HEK293 (cell line): ENCODE measurements around the gene ZNF705A.

Source experiments
- ZBTB17 ChIP-seq: fragments of 450-650 bp; formaldehyde crosslinking; IDR thresholded peaks from 2 replicates; pipeline ENCODE4 v1.5.1; 2016; ENCODE audit warnings: missing biosample characterization, missing genetic modification characterization
- ZBTB7A ChIP-seq: fragments of 450-650 bp; formaldehyde crosslinking; IDR thresholded peaks from 2 replicates; pipeline ENCODE4 v1.5.1; 2016; ENCODE audit warnings: low read depth, missing biosample characterization, missing genetic modification characterization
- ZNF274 ChIP-seq, 2 experiments: fragments of 200-500 bp in 1 of 2; fragments of 450-650 bp in 1 of 2; sonication (Bioruptor generic) in 1 of 2; formaldehyde crosslinking in 1 of 2; IDR thresholded peaks; 2 replicates each; pipeline versions ENCODE4 v1.5.1 to v1.6.1; 2014 to 2016; ENCODE audit warnings: borderline replicate concordance in 1 of 2, inconsistent platforms in 1 of 2, low read length in 1 of 2, missing biosample characterization in 1 of 2, missing genetic modification characterization in 1 of 2
- ZNF776 ChIP-seq: fragments of 450-650 bp; formaldehyde crosslinking; IDR thresholded peaks from 2 replicates; pipeline ENCODE4 v1.5.0; 2017; ENCODE audit warnings: missing biosample characterization, missing genetic modification characterization, borderline replicate concordance

DNA sequence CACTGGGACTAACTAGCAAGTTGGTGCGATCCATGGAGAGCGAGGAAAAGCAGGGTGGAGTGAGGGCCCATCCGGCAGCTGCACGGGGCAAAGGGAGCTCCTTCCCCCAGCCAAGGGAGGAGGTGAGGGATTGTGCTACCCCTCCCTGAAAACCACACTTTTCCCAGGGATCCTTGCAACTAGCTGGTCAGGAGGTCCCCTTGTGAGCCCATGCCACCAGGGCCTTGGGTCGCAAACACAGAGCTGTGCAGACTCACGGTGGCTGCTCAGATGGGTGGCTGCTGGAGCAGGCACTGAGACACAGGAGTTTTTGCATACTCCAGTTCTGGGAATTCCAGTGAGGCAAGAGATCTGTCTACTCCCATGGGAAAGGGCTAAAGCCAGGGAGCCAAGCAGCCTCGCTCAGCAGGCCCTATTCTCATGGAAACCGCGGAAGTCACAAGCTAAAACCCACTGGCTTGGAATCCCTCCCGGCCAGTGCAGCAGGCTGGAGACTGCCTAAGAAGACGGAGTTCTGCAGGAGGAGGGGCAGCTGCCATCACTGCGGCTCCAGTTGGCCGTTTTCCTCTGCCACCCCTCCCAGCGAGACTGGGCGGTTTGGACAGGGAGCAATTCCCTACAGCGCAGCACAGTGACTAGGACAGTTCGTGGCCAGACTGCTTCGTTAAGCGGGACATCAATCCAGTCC lies 10.9 kb upstream of the ZNF705A start:
- TF ChIP-seq ZNF776 (tag by site-specific recombination) (no peak), ZBTB7A (no peak), ZNF274 (IDR thresholded peaks at IDR 0.05; ENCODE audit: low read length) (no peak), ZNF274 (tag by site-specific recombination; IDR thresholded peaks at IDR 0.05; ENCODE audit: borderline replicate concordance) (no peak), ZBTB17 (tag by site-specific recombination) (no peak)
